Neural cell (in vitro differentiated cells): ENCODE data around the gene NANOS2. TPM values are rescaled to one million over a fixed set of nuclear protein-coding genes. Genes with fewer than 3 reads are reported as not detected.

Experiments
- H2AFZ ChIP-seq: fragments of 200-600, 300-800 bp; sonication (generic), shearing (Covaris generic); 2 replicates; pipeline ENCODE4 v1.6.0; 2014; ENCODE audit warnings: low read depth, mild to moderate bottlenecking, antibody characterized with exemption, low read length, moderate library complexity
- H3F3A ChIP-seq: fragments of 200-600 bp; shearing (Covaris generic); 2 replicates; pipeline ENCODE4 v1.6.1; 2016; ENCODE audit warnings: mild to moderate bottlenecking, moderate library complexity, mixed read lengths, antibody characterized with exemption, low read length; ENCODE audit not compliant: insufficient read depth, poor library complexity, severe bottlenecking
- H3K27ac ChIP-seq: fragments of 200-600, 300-800 bp; sonication (generic), shearing (Covaris generic); 2 replicates; pipeline ENCODE4 v1.5.1; 2014; ENCODE audit warnings: mild to moderate bottlenecking, low read length, moderate library complexity
- H3K27me3 ChIP-seq: fragments of 300-800, 200-600 bp; sonication (generic), shearing (Covaris generic); 2 replicates; pipeline ENCODE4 v1.6.0; 2014; ENCODE audit warnings: mild to moderate bottlenecking, low read depth, low read length, moderate library complexity; ENCODE audit not compliant: insufficient read depth
- H3K36me3 ChIP-seq: fragments of 300-800, 200-600 bp; sonication (generic), shearing (Covaris generic); 2 replicates; pipeline ENCODE4 v1.5.1; 2014; ENCODE audit warnings: mild to moderate bottlenecking, antibody characterized with exemption, low read length, moderate library complexity; ENCODE audit not compliant: insufficient read depth
- H3K4me2 ChIP-seq: fragments of 300-800, 200-600 bp; sonication (generic), shearing (Covaris generic); 2 replicates; pipeline ENCODE4 v1.6.0; 2014; ENCODE audit warnings: mild to moderate bottlenecking, low read length
- H3K4me3 ChIP-seq: fragments of 300-800, 200-600 bp; sonication (generic), shearing (Covaris generic); 2 replicates; pipeline ENCODE4 v1.5.1; 2014; ENCODE audit warnings: mild to moderate bottlenecking, low read length, moderate library complexity
- H3K79me2 ChIP-seq: fragments of 200-600 bp; shearing (Covaris generic); replicated peaks from 2 replicates; pipeline ENCODE4 v1.6.0; 2014; ENCODE audit warnings: mild to moderate bottlenecking, low read length, moderate library complexity; ENCODE audit not compliant: insufficient read depth
- H3K9ac ChIP-seq: fragments of 300-800, 200-600 bp; sonication (generic), shearing (Covaris generic); 2 replicates; pipeline ENCODE4 v1.6.1; 2016; ENCODE audit warnings: mild to moderate bottlenecking, low read length, mixed read lengths
- H3K9me2 ChIP-seq: fragments of 200-600 bp; shearing (Covaris generic); 2 replicates; pipeline ENCODE4 v1.6.1; 2016; ENCODE audit warnings: mild to moderate bottlenecking, low read length, mixed read lengths; ENCODE audit not compliant: insufficient read depth
- H3K9me3 ChIP-seq: fragments of 200-600, 300-800 bp; sonication (generic), shearing (Covaris generic); 2 replicates; pipeline ENCODE4 v1.6.1; 2016; ENCODE audit warnings: mild to moderate bottlenecking, mixed run types, low read length, moderate library complexity, mixed read lengths
- H4K20me1 ChIP-seq: fragments of 200-600 bp; shearing (Covaris generic); 2 replicates; pipeline ENCODE4 v1.6.1; 2016; ENCODE audit warnings: mild to moderate bottlenecking, mixed run types; ENCODE audit not compliant: insufficient read depth
- EZH2 ChIP-seq: fragments of 200-600, 300-800 bp; shearing (Covaris generic), sonication (generic); IDR thresholded peaks from 2 replicates; pipeline ENCODE4 v1.6.1; 2014; ENCODE audit warnings: antibody characterized with exemption, low read length, borderline replicate concordance, mild to moderate bottlenecking; ENCODE audit not compliant: insufficient read depth, poor library complexity, severe bottlenecking
- MXI1 ChIP-seq: fragments of 450-650 bp; conservative IDR thresholded peaks from 2 replicates; pipeline ENCODE4 v1.6.1; 2014; ENCODE audit warnings: antibody characterized with exemption, mild to moderate bottlenecking; ENCODE audit not compliant: poor library complexity, severe bottlenecking
- RAD21 ChIP-seq: fragments of 450-650 bp; conservative IDR thresholded peaks from 2 replicates; pipeline ENCODE4 v1.6.1; 2014; ENCODE audit warnings: antibody characterized with exemption, mild to moderate bottlenecking, moderate library complexity
- TAF1 ChIP-seq: IDR thresholded peaks from 2 replicates; pipeline ENCODE4 v1.6.1; 2012; ENCODE audit warnings: low read depth
- polyA plus RNA-seq: library from polyadenylated mRNA; depleted of rRNA; stranded (reverse); fragments of >200 nt; gene quantifications from 2 replicates; pipeline ENCODE4 v1.2.3, GENCODE V29; 2014
- TF ChIP-seq, protein P1 (sequence below): fragments of 450-650 bp; IDR thresholded peaks from 2 replicates; pipeline ENCODE4 v1.5.1; 2014; ENCODE audit warnings: antibody characterized with exemption, mild to moderate bottlenecking, moderate library complexity; ENCODE audit not compliant: poor library complexity, severe bottlenecking
- TF ChIP-seq, protein P2 (sequence below): IDR thresholded peaks from 2 replicates; pipeline ENCODE4 v1.6.1; 2012; ENCODE audit warnings: borderline replicate concordance

Gene NANOS2
- polyA plus RNA-seq, 1 donor from 2014 or later, result 0.64 TPM

DNA sequence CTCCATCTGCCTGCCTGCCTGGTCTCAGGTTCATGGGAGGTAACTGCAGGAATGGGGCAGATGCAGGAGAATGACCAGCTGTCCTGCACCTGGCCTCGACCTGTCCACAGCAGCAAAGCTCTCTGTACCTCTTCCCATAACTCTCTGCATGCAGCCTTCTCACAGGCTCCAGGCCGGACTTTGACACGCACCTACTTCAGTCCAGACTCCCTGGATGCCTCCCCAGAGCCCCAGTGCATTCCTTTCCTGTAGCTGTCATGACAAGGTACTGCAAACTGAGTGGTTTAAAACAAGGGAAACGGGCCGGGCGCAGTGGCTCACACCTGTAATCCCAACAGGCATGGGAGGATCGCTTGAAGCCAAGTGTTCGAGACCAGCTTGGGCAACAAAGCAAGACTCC is 3.3 kb downstream of the NANOS2 start:
- H3K36me3 ChIP-seq, result no peaks in the 10 kb centered on the region
- no peak overlapping the region for H3K4me3 ChIP-seq
- H3K27me3 ChIP-seq, result no peaks in the 10 kb centered on the region
- no peak overlapping the region for H3K27ac ChIP-seq
- H4K20me1 ChIP-seq, result no peaks in the 10 kb centered on the region
- H3K4me2 ChIP-seq, result no peak overlapping the region
- no peaks in the 10 kb centered on the region for H3K79me2 ChIP-seq
- H3K9ac ChIP-seq, result no peak overlapping the region
- TF ChIP-seq MXI1 (no peak), RAD21 (no peak), EZH2 (no peak)
- TF ChIP-seq, protein P1, sequence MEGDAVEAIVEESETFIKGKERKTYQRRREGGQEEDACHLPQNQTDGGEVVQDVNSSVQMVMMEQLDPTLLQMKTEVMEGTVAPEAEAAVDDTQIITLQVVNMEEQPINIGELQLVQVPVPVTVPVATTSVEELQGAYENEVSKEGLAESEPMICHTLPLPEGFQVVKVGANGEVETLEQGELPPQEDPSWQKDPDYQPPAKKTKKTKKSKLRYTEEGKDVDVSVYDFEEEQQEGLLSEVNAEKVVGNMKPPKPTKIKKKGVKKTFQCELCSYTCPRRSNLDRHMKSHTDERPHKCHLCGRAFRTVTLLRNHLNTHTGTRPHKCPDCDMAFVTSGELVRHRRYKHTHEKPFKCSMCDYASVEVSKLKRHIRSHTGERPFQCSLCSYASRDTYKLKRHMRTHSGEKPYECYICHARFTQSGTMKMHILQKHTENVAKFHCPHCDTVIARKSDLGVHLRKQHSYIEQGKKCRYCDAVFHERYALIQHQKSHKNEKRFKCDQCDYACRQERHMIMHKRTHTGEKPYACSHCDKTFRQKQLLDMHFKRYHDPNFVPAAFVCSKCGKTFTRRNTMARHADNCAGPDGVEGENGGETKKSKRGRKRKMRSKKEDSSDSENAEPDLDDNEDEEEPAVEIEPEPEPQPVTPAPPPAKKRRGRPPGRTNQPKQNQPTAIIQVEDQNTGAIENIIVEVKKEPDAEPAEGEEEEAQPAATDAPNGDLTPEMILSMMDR, result no peak
- TF ChIP-seq, protein P2, sequence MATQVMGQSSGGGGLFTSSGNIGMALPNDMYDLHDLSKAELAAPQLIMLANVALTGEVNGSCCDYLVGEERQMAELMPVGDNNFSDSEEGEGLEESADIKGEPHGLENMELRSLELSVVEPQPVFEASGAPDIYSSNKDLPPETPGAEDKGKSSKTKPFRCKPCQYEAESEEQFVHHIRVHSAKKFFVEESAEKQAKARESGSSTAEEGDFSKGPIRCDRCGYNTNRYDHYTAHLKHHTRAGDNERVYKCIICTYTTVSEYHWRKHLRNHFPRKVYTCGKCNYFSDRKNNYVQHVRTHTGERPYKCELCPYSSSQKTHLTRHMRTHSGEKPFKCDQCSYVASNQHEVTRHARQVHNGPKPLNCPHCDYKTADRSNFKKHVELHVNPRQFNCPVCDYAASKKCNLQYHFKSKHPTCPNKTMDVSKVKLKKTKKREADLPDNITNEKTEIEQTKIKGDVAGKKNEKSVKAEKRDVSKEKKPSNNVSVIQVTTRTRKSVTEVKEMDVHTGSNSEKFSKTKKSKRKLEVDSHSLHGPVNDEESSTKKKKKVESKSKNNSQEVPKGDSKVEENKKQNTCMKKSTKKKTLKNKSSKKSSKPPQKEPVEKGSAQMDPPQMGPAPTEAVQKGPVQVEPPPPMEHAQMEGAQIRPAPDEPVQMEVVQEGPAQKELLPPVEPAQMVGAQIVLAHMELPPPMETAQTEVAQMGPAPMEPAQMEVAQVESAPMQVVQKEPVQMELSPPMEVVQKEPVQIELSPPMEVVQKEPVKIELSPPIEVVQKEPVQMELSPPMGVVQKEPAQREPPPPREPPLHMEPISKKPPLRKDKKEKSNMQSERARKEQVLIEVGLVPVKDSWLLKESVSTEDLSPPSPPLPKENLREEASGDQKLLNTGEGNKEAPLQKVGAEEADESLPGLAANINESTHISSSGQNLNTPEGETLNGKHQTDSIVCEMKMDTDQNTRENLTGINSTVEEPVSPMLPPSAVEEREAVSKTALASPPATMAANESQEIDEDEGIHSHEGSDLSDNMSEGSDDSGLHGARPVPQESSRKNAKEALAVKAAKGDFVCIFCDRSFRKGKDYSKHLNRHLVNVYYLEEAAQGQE, result no peak
- no peak overlapping the region for H2AFZ ChIP-seq
- H3K9me2 ChIP-seq, result no peaks in the 10 kb centered on the region
- H3F3A ChIP-seq, result no peaks in the 10 kb centered on the region
- no peaks in the 10 kb centered on the region for H3K9me3 ChIP-seq

DNA sequence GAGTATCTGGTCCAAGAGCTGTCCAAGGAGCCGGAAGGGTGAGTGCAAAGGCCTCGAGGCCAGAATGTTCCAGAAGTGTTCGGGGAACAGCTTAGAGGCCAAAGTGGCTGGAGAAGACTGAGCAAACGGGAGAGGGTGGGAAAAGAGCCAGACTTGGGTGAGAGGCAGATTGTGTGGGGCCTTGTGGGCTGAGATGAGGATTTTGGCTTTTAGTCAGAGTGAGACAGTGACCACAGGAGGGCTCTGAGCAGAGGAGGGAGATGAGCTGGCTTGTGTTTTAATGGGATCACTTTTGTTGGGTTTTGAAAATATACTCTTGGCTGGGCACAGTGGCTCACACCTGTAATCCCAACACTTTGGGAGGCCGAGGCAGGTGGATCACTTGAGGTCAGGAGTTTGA is 5.6 kb downstream of the NANOS2 start:
- H3K9me2 ChIP-seq, result no peaks in the 10 kb centered on the region
- H3K27ac ChIP-seq, result no peak overlapping the region
- no peaks in the 10 kb centered on the region for H3K36me3 ChIP-seq

More for the DNA sequence above, 5.6 kb downstream of the NANOS2 start:
- Histone ChIP-seq H3K9ac (no peak overlapping the region), H2AFZ (no peak overlapping the region), H3K9me3 (no peaks in the 10 kb centered on the region), H3K4me3 (no peak overlapping the region), H3F3A (no peaks in the 10 kb centered on the region), H4K20me1 (no peaks in the 10 kb centered on the region), H3K27me3 (no peaks in the 10 kb centered on the region), H3K4me2 (no peak overlapping the region), H3K79me2 (no peaks in the 10 kb centered on the region)
- TF ChIP-seq TAF1 (no peak), MXI1 (no peak)
- TF ChIP-seq, protein P2, result no peak
- TF ChIP-seq, protein P1, result no peak
